Thymus (tissue), 11 donors: ENCODE results near the gene IL1RAPL2. TPM values are rescaled to one million over a fixed set of nuclear protein-coding genes. Genes with fewer than 3 reads are reported as not detected.

ENCODE experiments used
- DNase-seq, 9 donors: peaks; one replicate each; pipeline ENCODE4 v3.0.0-alpha.2; 2013; ENCODE audit warnings: low spot score in 9 of 9, low read depth in 6 of 9, missing footprints in 1 of 9
- H3K27ac ChIP-seq, 2 donors: one replicate each; pipeline ENCODE4 v1.5.1; 2013; ENCODE audit warnings: control low read depth in 1 of 2, low read depth in 1 of 2, low read length in 1 of 2, mild to moderate bottlenecking in 1 of 2, moderate library complexity in 1 of 2
- H3K27me3 ChIP-seq, 2 donors: one replicate each; pipeline ENCODE4 v1.5.1; 2013; ENCODE audit warnings: low read length in 1 of 2; ENCODE audit not compliant: control insufficient read depth in 2 of 2, insufficient read depth in 1 of 2
- H3K36me3 ChIP-seq, 2 donors: one replicate each; pipeline ENCODE4 v1.5.1; 2013; ENCODE audit warnings: low read length in 1 of 2, mild to moderate bottlenecking in 1 of 2, moderate library complexity in 1 of 2; ENCODE audit not compliant: control insufficient read depth in 2 of 2, insufficient read depth in 2 of 2
- H3K4me1 ChIP-seq, 2 donors: one replicate each; pipeline ENCODE4 v1.5.1; 2013; ENCODE audit warnings: low read length in 2 of 2; ENCODE audit not compliant: control insufficient read depth in 2 of 2, insufficient read depth in 2 of 2
- H3K4me3 ChIP-seq, 2 donors: one replicate each; pipeline ENCODE4 v1.5.1; 2013; ENCODE audit warnings: low read length in 2 of 2, control low read depth in 1 of 2, mild to moderate bottlenecking in 1 of 2
- H3K9me3 ChIP-seq, 2 donors: one replicate each; pipeline ENCODE4 v1.5.1; 2013; ENCODE audit warnings: low read length in 1 of 2, mild to moderate bottlenecking in 1 of 2; ENCODE audit not compliant: control insufficient read depth in 2 of 2, insufficient read depth in 1 of 2
- WGBS: extraction: QIAGEN DNeasy Blood & Tissue Kit; methylation state at CpG from one replicate; pipeline ENCODE4 v1.1.7; 2013; 5-methylcytosine and 5-hydroxymethylcytosine counted together
- polyA plus RNA-seq: library from polyadenylated mRNA; stranded (reverse); fragments of 200-250 nt; gene quantifications from one replicate; pipeline ENCODE4 v1.2.3, GENCODE V29; 2013
- total RNA-seq: library from RNA; stranded (reverse); fragments of 120-200 nt; gene quantifications from one replicate; pipeline ENCODE4 v1.2.4, GENCODE V29; 2013
- donor health status: healthy.

IL1RAPL2 gene
- total and polyA plus RNA-seq, 2 donors = 0.38 TPM; not detected in 1

- Histone ChIP-seq H3K4me3 (no peak overlapping the region), H3K9me3 (no peaks in the 10 kb centered on the region), H3K4me1 (no peaks in the 10 kb centered on the region), H3K27me3 (no peaks in the 10 kb centered on the region), H3K27ac (no peak overlapping the region), H3K36me3 (no peaks in the 10 kb centered on the region)
- DNase-seq = no peak
Observed at GRCh38 chrX:104789784-104790183, 223.8 kb downstream of the IL1RAPL2 start.

GRCh38 chrX:104795804-104796203, 229.8 kb downstream of the IL1RAPL2 start:
- H3K27me3 ChIP-seq = no peaks in the 10 kb centered on the region
- H3K36me3 ChIP-seq = no peaks in the 10 kb centered on the region
- H3K4me1 ChIP-seq = no peaks in the 10 kb centered on the region
- H3K27ac ChIP-seq = no peak overlapping the region
- no peaks in the 10 kb centered on the region for H3K9me3 ChIP-seq
- H3K4me3 ChIP-seq = no peak overlapping the region
- WGBS = 58% methylated on average over 1 of the region's 1 CpG
- no peak for DNase-seq

GRCh38 chrX:104803219-104803618, 237.2 kb downstream of the IL1RAPL2 start:
- Histone ChIP-seq H3K27me3 (no peaks in the 10 kb centered on the region), H3K4me3 (no peak overlapping the region), H3K4me1 (no peaks in the 10 kb centered on the region), H3K36me3 (no peaks in the 10 kb centered on the region), H3K27ac (no peak overlapping the region), H3K9me3 (no peaks in the 10 kb centered on the region)
- DNase-seq = no peak
- WGBS = 90% methylated on average over 1 of the region's 1 CpG

- H3K4me1 ChIP-seq = no peaks in the 10 kb centered on the region
- WGBS = 82% methylated on average over 2 of the region's 2 CpGs
- no peak overlapping the region for H3K4me3 ChIP-seq
- no peaks in the 10 kb centered on the region for H3K9me3 ChIP-seq
- H3K36me3 ChIP-seq = no peaks in the 10 kb centered on the region
- no peaks in the 10 kb centered on the region for H3K27me3 ChIP-seq
- no peak for DNase-seq
- H3K27ac ChIP-seq = no peak overlapping the region
Observed at GRCh38 chrX:104806346-104806745, 240.3 kb downstream of the IL1RAPL2 start.

GRCh38 chrX:104833401-104833800, 267.4 kb downstream of the IL1RAPL2 start:
- WGBS = 94% methylated on average over 2 of the region's 2 CpGs
- Histone ChIP-seq H3K4me3 (no peak overlapping the region), H3K27ac (no peak overlapping the region)

GRCh38 chrX:104842646-104843045, 276.6 kb downstream of the IL1RAPL2 start:
- H3K27me3 ChIP-seq = no peaks in the 10 kb centered on the region
- H3K4me3 ChIP-seq = no peak overlapping the region
- 92% methylated on average over 4 of the region's 4 CpGs for WGBS
- no peaks in the 10 kb centered on the region for H3K36me3 ChIP-seq
- no peaks in the 10 kb centered on the region for H3K4me1 ChIP-seq
- H3K9me3 ChIP-seq = no peaks in the 10 kb centered on the region
- no peak overlapping the region for H3K27ac ChIP-seq
- no peak for DNase-seq

More at GRCh38 chrX:104833401-104833800, 267.4 kb downstream of the IL1RAPL2 start:
- Histone ChIP-seq H3K9me3 (no peaks in the 10 kb centered on the region), H3K27me3 (no peaks in the 10 kb centered on the region), H3K4me1 (no peaks in the 10 kb centered on the region), H3K36me3 (no peaks in the 10 kb centered on the region)
- no peak for DNase-seq

GRCh38 chrX:104852241-104852640, 286.2 kb downstream of the IL1RAPL2 start:
- Histone ChIP-seq H3K36me3 (no peaks in the 10 kb centered on the region), H3K4me1 (no peaks in the 10 kb centered on the region), H3K27me3 (no peaks in the 10 kb centered on the region), H3K4me3 (no peak overlapping the region), H3K27ac (no peak overlapping the region), H3K9me3 (no peaks in the 10 kb centered on the region)
- no peak for DNase-seq
- 90% methylated on average over 1 of the region's 1 CpG for WGBS

GRCh38 chrX:104854188-104854587, 288.2 kb downstream of the IL1RAPL2 start:
- no peaks in the 10 kb centered on the region for H3K27me3 ChIP-seq
- no peaks in the 10 kb centered on the region for H3K4me1 ChIP-seq
- DNase-seq = no peak
- no peaks in the 10 kb centered on the region for H3K36me3 ChIP-seq
- no peak overlapping the region for H3K4me3 ChIP-seq
- no peaks in the 10 kb centered on the region for H3K9me3 ChIP-seq
- H3K27ac ChIP-seq = no peak overlapping the region

- no peaks in the 10 kb centered on the region for H3K36me3 ChIP-seq
- WGBS = 80% methylated on average over 3 of the region's 3 CpGs
Observed at GRCh38 chrX:104854790-104855340, 288.9 kb downstream of the IL1RAPL2 start.

GRCh38 chrX:104863466-104863865, 297.5 kb downstream of the IL1RAPL2 start:
- Histone ChIP-seq H3K27me3 (no peaks in the 10 kb centered on the region), H3K9me3 (no peaks in the 10 kb centered on the region), H3K36me3 (no peaks in the 10 kb centered on the region), H3K27ac (no peak overlapping the region), H3K4me1 (no peaks in the 10 kb centered on the region), H3K4me3 (no peak overlapping the region)
- WGBS = 85% methylated on average over 2 of the region's 2 CpGs
- no peak for DNase-seq

More at GRCh38 chrX:104854790-104855340, 288.9 kb downstream of the IL1RAPL2 start:
- H3K27me3 ChIP-seq = no peaks in the 10 kb centered on the region
- H3K9me3 ChIP-seq = no peaks in the 10 kb centered on the region
- no peak for DNase-seq
- H3K4me1 ChIP-seq = no peaks in the 10 kb centered on the region
- no peak overlapping the region for H3K4me3 ChIP-seq
- H3K27ac ChIP-seq = no peak overlapping the region
